Measurements from ENCODE around the gene EPS15.
"Not testable (repeated sequence)": the region's sequence is repeated elsewhere in the genome, so short reads cannot be mapped to it uniquely, and the experiment has no call there.

Gene EPS15

GRCh38 chr1:51423073-51423821 is 95.8 kb downstream of the EPS15 start:
- no peak for DNase-seq (ENCODE audit: low read depth)

- DNase-seq (ENCODE audit: low read depth) = no peak
Measured at GRCh38 chr1:51422367-51423072, 96.5 kb downstream of the EPS15 start.

GRCh38 chr1:51421964-51422363 is 97.1 kb downstream of the EPS15 start:
- DNase-seq (ENCODE audit: low read depth) = no peak

- no peak for DNase-seq (ENCODE audit: low read depth)
Measured at GRCh38 chr1:51420867-51421627, 98.0 kb downstream of the EPS15 start.

- no peak for DNase-seq (ENCODE audit: low read depth)
Measured at GRCh38 chr1:51418384-51418959, 100.6 kb downstream of the EPS15 start.

- no peak for DNase-seq (ENCODE audit: low read depth)
Measured at GRCh38 chr1:51417496-51418383, 101.3 kb downstream of the EPS15 start.

- DNase-seq (ENCODE audit: low read depth) = no peak
Measured at GRCh38 chr1:51416910-51417309, 102.2 kb downstream of the EPS15 start.

GRCh38 chr1:51415963-51416362 is 103.1 kb downstream of the EPS15 start:
- no peak for DNase-seq (ENCODE audit: low read depth)

- no peak for DNase-seq (ENCODE audit: low read depth)
Measured at GRCh38 chr1:51414811-51415210, 104.3 kb downstream of the EPS15 start.

- not testable (repeated sequence) for DNase-seq (ENCODE audit: low read depth)
Measured at GRCh38 chr1:51411820-51412219, 107.2 kb downstream of the EPS15 start.

- no peak for DNase-seq (ENCODE audit: low read depth)
Measured at GRCh38 chr1:51410568-51411460, 108.3 kb downstream of the EPS15 start.

- DNase-seq (ENCODE audit: low read depth) = not testable (repeated sequence)
Measured at GRCh38 chr1:51409755-51410541, 109.1 kb downstream of the EPS15 start.

GRCh38 chr1:51392241-51392640 is 126.8 kb downstream of the EPS15 start:
- no peak for DNase-seq (ENCODE audit: low read depth)

- DNase-seq (ENCODE audit: low read depth) = not testable (repeated sequence)
Measured at GRCh38 chr1:51390641-51391040, 128.4 kb downstream of the EPS15 start.

- DNase-seq (ENCODE audit: low read depth) = not testable (repeated sequence)
Measured at GRCh38 chr1:51387288-51387687, 131.8 kb downstream of the EPS15 start.

- DNase-seq (ENCODE audit: low read depth) = not testable (repeated sequence)
Measured at GRCh38 chr1:51386259-51386658, 132.8 kb downstream of the EPS15 start.

- no peak for DNase-seq (ENCODE audit: low read depth)
Measured at GRCh38 chr1:51385776-51386175, 133.3 kb downstream of the EPS15 start.

- no peak for DNase-seq (ENCODE audit: low read depth)
Measured at GRCh38 chr1:51381964-51382363, 137.1 kb downstream of the EPS15 start.

- no peak for DNase-seq (ENCODE audit: low read depth)
Measured at GRCh38 chr1:51380936-51381335, 138.1 kb downstream of the EPS15 start.

GRCh38 chr1:51378871-51379270 is 140.2 kb downstream of the EPS15 start:
- no peak for DNase-seq (ENCODE audit: low read depth)

Data from activated T-helper 9 cell treated with anti-CD3 and anti-CD28 coated beads, Interleukin-2, amount 50 U/mL, for 16 hours (primary cell).